ENCODE results near the gene DNASE1L2.

The DNASE1L2 gene, protein sequence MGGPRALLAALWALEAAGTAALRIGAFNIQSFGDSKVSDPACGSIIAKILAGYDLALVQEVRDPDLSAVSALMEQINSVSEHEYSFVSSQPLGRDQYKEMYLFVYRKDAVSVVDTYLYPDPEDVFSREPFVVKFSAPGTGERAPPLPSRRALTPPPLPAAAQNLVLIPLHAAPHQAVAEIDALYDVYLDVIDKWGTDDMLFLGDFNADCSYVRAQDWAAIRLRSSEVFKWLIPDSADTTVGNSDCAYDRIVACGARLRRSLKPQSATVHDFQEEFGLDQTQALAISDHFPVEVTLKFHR

DNA sequence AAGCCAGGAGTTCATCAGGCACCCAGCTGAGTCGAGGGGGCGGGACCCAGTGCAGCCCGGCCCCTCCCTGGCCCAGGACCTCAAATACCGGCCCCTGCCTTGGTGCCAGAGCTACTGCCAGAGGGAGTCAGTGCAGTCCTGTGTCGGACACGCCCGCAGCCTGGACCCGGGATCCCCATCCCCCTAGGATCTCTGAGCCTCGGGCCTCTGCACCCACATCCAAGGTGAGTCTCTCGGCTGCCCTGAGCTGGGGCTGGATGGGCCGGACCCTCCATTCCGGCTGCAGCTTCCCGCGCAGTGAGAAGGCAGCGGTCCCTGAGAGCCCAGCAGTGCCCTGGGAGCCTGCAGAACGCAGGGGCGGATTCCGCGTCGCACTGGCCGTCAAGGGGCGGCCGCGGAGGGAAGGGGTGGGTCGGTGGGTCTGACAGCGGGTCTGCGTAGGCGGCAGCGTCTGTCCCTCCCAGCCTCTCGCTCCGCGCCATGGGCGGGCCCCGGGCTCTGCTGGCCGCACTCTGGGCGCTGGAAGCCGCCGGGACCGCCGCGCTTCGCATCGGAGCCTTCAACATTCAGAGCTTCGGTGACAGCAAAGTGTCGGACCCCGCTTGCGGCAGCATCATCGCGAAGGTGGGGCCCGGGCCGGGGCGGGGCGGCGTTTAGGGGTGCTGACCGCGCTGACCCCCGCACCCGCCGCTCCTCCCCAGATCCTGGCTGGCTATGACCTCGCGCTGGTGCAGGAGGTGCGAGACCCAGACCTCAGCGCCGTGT lies at the start of gene DNASE1L2:
TSS of gene DNASE1L2 (plus strand) at position 108 of the 765 bp plus-strand sequence. CDS start at position 481, 373 bp downstream.
- no peak for DNase-seq (ENCODE audit: low read depth in 2 of 3, low spot score in 1 of 3)

DNA sequence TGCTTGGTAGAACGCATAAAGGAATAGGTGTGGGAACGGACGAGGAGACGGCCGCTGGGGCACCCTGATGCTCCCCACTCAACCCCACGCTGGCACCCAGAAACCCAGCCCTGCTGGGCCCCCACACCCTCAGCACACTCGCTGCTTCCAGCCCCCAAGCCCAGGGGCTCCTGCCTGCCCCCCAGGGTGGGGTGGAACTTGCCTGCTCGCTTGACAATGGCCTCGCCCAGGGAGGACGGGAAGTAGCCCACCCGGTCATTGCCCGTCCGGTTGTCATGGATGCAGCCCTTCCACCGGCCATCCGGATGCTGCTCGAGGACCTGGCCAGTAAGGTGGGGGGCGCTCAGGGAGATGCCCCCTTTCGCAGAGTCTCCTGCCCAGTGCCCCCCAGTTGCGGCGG lies 49.7 kb upstream of the DNASE1L2 start:
- no peak for DNase-seq (ENCODE audit: low read depth in 2 of 3, low spot score in 1 of 3)

DNA sequence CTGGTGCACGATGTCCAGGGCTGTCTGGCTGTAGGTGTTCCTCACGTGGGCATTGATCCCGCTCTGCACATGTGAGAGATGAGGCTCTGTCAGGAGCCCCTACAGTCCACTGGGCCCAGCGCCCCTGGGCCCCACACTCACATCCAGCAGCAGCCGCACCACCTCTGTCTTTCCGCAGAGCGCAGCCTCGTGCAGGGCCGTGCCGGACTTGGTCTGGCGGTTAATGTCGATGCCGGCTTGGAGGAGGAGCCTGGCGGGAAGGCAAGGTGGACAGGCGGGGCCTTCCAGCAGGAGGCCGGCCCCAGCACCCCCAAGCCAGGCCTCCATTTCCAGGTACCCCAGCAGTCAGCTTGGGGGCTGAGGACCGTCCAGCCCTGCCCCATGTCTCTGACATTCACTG lies 49.0 kb upstream of the DNASE1L2 start:
- DNase-seq (ENCODE audit: low read depth in 2 of 3, low spot score in 1 of 3), result no peak

DNA sequence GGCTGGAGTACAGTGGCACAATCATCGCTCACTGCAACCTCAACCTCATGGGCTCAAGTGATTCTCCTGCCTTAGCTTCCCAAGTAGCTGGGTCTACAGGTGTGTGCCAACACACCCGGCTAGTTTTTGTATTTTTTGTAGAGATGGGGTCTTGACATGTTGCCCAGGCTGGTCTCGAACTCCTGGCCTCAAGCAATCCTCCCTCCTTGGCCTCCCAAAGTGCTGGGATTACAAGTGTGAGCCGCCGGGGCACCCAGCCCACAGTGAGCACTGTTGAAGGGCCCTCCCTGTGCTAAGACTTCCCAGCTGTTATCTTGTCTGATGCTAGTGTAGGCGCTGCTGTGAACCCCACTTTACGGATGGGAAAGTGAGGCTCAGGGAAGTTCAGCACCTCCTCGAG lies 47.8 kb upstream of the DNASE1L2 start:
- no peak for DNase-seq (ENCODE audit: low read depth in 2 of 3, low spot score in 1 of 3)

DNA sequence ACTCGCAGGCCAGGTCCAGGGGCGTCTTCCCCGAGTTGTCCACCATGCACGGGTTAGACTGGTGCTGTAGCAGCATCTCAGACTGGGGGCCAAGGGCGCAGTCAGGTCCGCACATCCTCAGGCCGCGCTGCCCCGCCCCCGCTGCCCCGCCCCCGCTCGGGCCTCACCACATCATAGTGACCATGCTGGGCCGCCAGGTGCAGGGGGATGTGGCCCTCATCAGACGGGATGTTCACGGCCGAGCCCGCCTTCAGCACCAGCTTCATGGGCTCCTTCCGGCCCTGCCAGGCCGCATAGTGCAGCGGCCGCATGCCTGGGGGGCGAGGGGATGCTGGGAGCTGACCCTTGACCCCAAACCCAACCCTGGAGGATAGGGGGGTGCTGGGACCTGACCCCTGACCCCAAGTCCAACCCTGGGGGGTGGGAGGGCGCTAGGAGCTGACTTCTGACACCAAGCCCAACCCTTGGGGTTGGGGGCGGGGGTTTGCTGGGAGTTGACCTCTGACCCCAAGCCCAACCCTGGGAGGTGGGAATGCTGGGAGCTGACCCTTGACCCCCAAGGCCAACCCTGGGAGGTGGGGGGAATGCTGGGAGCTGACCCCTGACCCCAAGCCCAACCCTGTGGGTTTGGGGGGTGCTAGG lies 46.9 kb upstream of the DNASE1L2 start:
- no peak for DNase-seq (ENCODE audit: low read depth in 2 of 3, low spot score in 1 of 3)

DNA sequence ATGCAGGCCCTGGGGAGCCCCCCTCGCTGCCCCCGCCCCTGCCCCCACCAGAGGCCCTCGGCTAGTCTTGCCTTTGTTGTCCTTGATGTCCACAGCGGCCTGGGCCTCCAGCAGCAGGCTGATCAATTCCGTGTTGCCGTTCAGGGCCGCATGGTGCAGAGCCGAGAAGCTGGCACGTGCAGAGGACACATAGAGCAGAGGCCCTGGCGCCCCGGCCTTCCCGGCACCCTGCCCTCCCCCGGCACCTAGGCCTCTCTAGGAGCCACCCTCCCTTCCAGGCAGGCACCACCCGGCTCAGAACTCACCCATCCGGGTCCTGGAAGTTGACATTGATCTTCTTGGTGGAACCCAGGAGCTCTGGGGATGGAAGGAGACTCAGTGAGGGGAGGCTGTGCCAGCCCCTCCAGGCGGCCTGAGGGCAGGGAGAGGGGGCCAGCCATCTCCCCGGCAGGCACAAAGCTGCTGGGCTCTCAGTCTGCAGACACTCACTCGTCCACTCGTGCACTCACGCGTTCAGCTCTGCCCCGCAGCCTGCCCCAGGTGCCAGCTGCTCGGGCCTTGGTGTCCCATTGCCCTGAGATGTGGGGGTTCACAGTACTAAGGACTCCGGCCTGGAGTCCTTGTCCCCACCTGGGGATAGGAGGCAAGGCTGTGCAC lies 46.1 kb upstream of the DNASE1L2 start:
- no peak for DNase-seq (ENCODE audit: low read depth in 2 of 3, low spot score in 1 of 3)

DNA sequence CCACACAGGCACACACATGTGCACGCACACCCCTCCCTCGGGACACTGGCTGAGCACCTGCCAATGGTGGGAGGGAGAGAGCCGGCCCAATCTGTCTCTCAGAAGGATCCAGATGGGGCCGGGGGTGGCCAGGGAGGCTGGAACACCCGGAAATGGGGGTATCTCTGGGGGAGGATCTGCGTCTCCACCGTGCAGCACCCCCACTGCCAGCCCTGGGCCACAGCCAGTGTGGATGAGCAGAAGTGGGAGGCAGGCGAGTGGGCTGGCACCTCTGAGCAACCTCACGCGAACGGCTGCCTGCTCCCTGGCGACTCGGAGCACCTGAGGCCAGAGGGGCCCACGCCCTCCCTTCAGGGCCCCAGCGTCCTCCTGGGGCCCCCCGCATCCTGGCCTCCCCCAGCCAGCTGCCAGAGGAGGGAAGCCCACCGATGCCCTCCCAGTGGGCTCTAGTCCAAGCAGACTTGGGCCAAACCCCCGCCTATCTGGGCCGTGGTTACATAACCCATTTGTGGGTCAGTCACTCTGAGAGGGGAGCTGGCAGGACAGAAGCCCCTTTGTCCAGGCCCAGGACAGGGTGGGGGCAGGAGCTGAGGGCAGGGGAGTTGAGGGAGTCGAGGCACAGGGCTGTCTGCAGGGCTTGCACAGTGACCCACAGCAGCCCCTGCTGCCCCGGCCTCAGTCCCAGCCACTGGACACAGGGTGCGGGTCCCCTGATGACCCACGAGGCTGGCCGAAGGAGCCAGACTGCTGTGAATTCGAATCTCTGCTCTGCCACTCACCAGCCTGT lies 45.4 kb upstream of the DNASE1L2 start:
- no peak for DNase-seq (ENCODE audit: low read depth in 2 of 3, low spot score in 1 of 3)

DNA sequence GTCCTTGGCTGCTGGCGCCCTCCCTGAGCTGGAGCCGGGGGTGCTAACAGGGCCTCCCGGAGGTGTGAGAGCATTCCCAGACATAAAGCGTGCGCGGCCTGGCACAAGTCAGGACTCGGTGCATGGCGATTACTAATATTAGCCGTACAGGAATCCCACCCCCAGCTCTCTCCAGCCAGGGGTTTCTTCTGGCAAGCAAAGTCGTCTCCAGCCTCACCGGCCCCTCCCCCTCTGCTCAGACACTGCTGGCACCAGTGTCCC lies 44.9 kb upstream of the DNASE1L2 start:
- DNase-seq (ENCODE audit: low read depth in 2 of 3, low spot score in 1 of 3), result no peak

DNA sequence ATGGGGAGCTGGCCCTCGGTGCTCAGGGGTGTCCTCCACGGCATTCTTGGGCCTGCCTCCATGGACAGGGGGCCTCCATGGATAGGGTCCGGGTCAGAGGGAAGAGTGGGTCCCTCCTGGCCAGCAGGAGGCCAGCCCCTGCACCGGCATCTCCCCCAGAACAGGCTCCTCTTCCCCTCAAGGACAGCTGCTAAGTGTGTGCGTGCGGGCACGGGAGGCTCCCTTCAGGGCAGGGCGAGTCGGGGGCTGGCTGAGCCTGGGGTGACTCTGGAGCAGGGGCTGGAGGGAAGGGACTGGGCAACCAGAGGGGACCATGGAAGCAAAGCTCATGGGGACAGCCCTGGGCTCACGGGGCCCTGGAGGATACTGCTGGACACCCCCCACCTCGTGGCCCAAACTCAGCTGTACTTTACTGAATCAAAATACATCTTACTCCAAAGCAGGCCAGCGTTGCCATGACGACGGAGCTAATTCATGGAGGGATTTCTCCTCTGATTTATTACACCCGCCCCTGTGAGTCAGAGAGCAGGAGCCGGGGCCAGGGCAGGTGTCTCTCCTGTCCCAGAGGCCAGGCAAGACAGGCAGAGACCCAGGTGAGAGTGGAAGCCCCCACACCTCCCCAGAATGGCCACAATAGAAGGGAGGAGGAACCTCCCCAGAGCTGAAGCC lies 41.9 kb upstream of the DNASE1L2 start:
- DNase-seq (ENCODE audit: low read depth in 2 of 3, low spot score in 1 of 3), result no peak

DNA sequence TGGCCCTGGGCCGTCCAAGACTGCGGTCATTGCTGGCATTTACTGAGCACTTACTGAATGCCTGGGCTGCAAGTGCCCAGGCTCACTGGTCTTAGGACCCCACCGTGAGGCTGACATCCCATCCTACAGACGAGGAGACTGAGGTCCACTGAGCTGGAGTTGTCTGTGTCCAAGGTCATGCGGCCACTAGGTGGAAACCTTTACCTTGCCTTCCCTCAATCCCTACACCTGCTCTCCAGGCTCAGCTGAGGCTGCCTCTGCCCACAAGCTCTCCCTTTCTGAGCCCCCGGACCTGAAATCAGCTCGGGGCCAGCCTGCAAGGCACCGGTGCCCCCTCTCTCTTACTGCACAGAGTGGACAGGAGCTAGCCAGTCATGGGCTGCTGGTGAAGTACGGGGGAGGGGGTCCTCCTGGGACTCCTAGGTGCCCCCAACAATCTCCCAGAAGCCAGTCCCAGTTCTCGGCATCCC lies 41.4 kb upstream of the DNASE1L2 start:
- DNase-seq (ENCODE audit: low read depth in 2 of 3, low spot score in 1 of 3), result peak in 2 of 3 donors; percentile 35 to 37

DNA sequence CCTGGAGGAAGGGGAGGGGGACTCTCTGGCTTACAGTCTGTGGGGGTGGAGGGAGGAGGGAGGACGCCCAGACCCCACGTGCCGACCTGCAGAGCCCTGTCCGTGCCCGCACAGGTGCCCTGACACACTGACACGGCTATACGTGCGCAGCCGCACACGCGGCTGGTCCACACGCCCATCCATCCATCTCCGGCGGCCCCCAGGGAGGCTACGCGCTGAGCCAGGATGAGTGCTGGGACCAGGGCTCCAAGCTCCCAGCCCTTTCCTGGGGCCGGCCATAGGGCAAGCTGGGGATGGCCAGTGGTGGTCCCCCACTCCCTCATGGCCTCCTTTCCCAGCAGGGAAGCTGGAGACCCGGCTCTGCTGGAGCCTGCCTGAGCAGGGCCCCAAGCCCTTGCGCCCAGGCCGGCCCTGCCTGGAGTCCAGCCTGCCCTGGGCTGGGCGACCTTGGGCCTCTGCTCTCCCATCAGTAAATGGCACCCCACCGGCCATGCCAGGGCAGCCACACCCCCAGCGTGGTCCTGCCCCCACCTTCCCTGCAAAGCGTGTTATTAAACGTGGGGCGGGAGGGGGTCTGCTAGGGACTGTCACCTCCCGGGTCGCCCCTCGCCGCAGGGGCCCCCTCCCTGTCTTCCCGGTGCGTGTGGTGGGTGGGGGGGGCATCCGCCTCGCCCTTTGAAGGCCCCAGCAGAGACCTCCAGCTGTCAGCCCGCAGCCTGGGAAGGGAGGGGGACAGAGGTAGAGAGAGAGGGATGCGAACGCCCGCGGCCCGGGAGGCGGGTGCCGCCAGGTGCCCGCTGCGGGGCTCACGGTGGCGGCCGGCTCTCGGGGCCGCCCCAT lies 40.7 kb upstream of the DNASE1L2 start:
- no peak for DNase-seq (ENCODE audit: low read depth in 2 of 3, low spot score in 1 of 3)

DNA sequence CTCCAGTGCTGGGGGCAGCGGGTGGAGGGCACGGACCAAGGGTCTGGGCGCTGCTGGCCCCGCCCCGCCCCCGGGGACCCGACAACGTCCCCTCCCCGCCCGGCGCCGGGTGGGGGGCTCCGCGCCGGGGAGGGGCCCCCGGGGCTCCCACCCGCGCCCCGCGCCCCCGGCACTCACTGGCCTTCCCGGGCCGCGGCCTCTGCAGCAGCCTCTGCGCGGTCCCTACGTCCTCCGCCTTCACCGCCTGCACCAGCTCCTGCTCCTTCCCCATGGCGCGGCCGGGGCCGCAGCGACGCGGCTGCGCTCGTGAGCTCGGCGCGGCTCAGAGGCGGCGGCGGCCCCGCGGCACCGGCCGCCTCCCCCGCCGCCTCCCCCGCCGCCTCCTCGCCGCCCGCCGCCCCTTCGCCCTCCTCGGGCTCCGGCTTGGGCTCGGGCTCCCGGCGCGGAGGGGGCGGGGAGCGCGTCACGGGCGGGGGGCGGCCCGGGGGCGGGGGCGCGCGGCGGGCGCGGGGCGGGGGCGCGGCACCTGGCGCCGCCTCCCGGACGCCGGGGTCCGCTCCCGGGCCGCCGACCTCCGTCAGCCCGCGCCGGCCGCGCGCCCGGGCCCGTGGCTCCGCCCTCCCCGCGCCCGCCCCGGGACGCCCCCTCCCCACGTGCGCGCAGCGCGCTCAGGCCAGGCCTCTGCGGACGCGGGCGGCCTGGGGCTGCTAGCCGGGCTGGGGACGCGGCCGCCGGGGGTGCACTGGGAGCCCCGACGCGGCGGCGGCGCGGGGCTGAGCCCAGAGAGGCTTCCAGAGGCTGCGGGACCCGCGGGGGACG lies 39.9 kb upstream of the DNASE1L2 start, which contains the start of gene CASKIN1:
TSS of gene CASKIN1 (minus strand) at position 444 of the 819 bp plus-strand sequence. CDS start at position 271, 173 bp downstream.
- DNase-seq (ENCODE audit: low read depth in 2 of 3, low spot score in 1 of 3), result no peak

DNA sequence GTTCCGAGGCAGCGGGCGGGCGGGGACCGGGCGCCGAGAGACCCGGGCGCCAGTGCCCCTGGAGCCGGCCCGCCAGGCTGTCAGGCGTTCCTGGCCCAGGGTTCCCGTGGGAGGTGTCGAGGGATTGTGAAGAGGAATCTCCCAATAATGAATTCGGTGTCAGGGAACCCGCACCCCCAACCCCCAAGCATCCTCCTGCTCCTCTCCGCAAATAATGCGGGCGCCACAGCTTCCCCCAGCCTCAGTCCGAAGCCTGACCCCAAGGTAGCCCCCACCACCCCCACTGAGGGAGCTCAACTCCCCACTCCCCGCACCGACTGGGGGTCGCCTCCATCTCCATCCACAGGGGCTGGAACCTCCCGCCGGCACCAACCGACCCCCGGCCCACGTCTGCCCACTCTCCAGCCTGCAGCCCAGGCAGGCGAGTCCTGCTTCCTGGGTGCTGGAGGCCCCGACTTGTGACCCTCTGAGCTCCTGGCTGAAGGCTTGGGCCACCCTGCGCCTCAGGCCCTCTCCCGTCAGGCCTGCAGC lies 39.2 kb upstream of the DNASE1L2 start:
- no peak for DNase-seq (ENCODE audit: low read depth in 2 of 3, low spot score in 1 of 3)

DNA sequence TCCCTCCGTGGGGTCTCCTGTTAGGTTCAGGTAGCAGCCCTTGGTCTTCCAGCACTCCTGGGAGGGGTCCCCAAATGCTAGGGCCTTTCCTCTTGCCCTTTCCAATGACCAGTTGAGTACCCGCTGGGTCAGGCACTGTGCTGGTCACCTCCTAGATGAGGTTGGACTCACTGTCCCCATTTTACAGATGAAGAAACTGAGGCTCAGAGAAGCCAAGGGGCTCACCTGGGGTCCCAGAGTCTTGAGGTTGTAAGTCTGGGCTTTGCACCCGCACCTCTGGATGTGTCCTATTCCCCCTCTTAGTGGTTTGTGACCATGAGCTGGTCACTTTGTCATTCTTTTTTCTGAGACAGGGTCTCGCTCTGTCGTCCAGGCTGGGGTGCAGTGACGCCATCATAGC lies 38.5 kb upstream of the DNASE1L2 start:
- DNase-seq (ENCODE audit: low read depth in 2 of 3, low spot score in 1 of 3), result no peak

DNA sequence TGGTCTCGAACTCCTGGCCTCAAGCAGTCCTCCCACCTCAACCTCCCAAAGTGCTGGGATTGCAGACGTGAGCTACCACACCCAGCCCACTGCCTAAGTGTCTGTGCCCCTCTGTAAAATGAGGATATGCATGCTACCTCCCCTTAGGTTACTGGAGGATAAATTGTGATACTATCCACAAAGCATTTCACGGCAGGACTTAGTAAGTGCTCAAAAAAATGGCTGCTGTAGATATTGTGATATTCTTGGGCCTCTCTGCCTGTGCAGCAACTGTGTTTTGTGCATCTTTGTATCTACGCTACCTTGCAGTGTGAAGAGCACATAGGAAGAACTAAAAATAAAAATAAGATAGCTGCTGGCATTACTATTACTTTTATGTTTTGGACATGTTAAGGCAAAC lies 38.0 kb upstream of the DNASE1L2 start:
- no peak for DNase-seq (ENCODE audit: low read depth in 2 of 3, low spot score in 1 of 3)

DNA sequence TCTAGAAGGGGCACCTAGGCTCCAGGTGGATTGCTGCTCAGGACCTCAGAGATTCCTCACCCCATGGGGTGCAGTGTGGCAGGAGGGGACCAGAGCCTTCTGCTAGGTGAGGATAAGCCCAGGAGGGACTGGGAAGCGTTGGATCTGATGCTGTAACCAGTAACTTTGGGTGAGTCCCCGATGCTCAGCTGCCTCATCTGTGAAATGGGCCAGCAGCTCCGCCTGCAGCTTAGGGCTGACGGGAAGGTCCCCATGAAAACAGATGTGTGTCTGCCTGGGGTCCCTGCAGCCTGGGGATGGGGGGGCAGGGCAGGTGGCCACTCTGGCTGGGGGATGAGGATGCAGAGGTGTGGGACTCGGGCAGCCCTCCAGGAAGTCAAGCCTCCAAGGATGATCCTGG lies 37.1 kb upstream of the DNASE1L2 start:
- DNase-seq (ENCODE audit: low read depth in 2 of 3, low spot score in 1 of 3), result no peak

DNA sequence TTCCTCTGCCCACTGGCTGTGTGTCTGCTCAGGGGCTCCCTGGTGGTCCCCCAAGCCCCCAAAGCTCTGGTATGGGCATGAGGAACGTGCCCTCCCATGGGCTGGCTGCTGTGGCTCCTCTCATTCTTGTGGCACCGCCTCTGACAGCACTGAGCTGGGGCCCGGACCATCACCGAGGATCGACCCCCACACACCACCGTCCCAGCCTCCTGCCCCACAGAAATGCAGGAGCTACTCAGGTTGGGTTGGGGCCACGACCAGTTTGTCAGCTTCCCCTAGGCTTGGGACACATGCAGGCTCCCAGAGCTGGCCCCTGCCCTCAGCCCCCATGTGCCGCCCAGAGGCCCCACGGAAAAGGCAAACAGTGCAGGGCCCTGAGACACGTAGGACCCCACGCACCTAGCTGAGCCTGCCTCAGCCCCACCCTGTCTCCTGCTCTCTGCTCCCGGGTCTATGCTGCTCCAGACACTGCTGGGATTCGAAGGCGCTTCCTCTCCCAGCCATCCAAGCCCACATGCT lies 36.6 kb upstream of the DNASE1L2 start:
- DNase-seq (ENCODE audit: low read depth in 2 of 3, low spot score in 1 of 3), result no peak

DNA sequence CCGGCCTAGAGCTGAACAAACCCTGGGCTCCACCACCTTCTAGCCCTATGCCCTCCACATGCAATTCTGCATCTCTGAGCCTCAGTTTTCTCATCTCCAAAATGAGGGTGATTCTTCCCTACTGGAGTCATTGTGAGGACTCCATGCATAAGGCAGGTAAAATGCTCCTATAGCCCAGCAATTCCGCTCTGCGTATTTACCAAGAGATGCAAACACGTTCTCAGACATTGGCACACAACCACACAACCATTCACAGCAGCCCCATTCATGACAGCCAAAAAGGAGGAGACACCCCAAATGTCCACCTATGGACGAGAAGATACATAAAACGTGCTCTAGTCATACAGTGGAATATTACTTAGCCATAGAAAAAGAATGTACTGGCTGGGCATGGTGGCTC lies 35.9 kb upstream of the DNASE1L2 start:
- DNase-seq (ENCODE audit: low read depth in 2 of 3, low spot score in 1 of 3), result no peak
